ENCODE data around the gene CNIH2.

The CNIH2 gene

DNA sequence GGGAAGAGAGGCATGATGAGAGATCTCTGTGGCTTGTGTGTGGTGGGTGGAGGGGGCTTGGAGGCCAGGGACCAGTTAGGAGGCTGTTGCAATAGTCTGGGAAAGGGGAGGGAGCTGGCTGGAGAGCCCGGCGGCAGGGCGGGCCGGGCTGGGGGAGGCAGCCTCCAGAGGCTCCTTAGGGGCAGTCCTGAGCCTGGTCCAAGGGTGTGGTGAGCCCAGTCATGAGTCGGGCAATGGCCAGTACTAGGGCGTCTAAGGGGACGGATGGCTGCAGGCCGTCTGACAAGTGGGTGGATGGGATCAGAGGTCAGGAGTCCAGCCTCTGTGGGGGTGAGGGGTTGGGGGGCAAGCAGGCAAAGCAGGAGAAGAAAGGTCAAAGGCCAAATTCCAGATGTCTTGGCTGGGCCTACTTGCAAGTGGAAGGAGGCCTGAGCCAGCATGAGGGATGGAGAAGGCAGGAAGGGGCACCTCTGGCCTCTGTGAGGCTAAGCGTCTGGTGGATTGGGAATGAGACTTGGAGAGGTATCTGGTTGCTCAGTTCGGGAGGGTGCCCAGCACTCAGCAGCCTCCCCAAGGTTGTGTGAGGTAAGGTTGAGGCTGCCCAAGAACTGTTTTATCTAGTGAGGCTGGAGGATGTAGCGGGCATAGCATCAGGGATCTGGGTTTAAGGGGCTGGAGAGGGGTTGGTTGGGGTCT, 44.9 kb downstream of the CNIH2 start:
- peaks cover 4% of the 10 kb centered on the region for H3K36me3 Mint-ChIP-seq (ENCODE audit: insufficient read depth)
- ATAC-seq (replicated peaks) (no peak), DNase-seq (no peak)
- no peak overlapping the region for H3K4me3 Mint-ChIP-seq
- H3K27ac Mint-ChIP-seq: no peak overlapping the region
- no peaks in the 10 kb centered on the region for H3K27me3 Mint-ChIP-seq
- H3K4me1 Mint-ChIP-seq (ENCODE audit: low read depth in 2 of 2): peaks cover 29 to 43% of the 10 kb centered on the region in 2 donors
- H3K9me3 Mint-ChIP-seq: no peaks in the 10 kb centered on the region

DNA sequence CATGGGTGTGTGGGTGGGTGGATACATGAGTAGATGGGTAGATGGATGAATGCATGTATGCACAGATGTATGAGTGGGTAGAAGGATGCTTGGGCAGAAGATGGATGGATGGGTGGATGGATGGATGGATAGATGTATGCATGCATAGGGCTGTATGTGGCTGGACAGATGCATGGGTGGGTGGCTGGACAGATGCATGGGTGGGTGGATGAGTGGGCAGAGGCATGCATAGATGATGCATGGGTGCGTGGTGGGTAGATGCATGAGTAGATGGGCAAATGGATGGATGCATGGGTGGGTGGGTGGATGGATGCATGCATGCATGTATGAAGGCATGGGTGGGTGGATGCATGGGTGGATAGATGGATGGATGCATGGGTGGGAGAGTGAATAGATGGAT, 45.7 kb downstream of the CNIH2 start:
- Mint-ChIP-seq H3K36me3 (ENCODE audit: insufficient read depth) (peaks cover 8% of the 10 kb centered on the region), H3K4me1 (ENCODE audit: low read depth in 2 of 2) (peaks cover 29 to 43% of the 10 kb centered on the region in 2 donors), H3K27me3 (no peaks in the 10 kb centered on the region), H3K27ac (no peak overlapping the region), H3K4me3 (no peak overlapping the region), H3K9me3 (no peaks in the 10 kb centered on the region)
- DNase-seq (no peak), ATAC-seq (replicated peaks) (no peak)

DNA sequence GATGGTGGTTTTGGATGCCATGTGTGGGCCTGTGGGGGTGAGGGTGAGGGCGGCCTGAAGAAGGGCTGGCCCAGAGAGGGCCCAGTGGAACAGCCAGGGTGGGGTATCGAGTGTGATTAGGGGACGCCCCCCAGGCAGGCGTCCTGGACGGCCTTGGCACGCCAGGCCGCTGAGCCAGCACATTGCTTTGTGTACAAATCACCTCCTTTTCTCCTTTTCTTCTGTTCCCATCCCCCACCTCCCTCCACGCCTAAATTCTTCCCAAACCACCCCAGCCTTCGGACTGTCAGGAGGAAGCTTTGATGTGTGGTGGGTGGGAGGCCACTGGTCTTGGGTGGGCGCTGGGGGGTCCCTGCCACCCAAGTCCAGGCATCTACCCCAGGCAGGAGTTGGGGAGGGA, 46.7 kb downstream of the CNIH2 start:
- no peak overlapping the region for H3K4me3 Mint-ChIP-seq
- no peak for ATAC-seq (replicated peaks)
- peak overlapping the region in 1 of 2 donors; percentile 67 for H3K27ac Mint-ChIP-seq
- no peaks in the 10 kb centered on the region for H3K9me3 Mint-ChIP-seq
- H3K36me3 Mint-ChIP-seq (ENCODE audit: insufficient read depth): peaks cover 8% of the 10 kb centered on the region
- DNase-seq: no peak
- H3K27me3 Mint-ChIP-seq: no peaks in the 10 kb centered on the region
- peaks cover 24 to 34% of the 10 kb centered on the region in 2 donors for H3K4me1 Mint-ChIP-seq (ENCODE audit: low read depth in 2 of 2)

DNA sequence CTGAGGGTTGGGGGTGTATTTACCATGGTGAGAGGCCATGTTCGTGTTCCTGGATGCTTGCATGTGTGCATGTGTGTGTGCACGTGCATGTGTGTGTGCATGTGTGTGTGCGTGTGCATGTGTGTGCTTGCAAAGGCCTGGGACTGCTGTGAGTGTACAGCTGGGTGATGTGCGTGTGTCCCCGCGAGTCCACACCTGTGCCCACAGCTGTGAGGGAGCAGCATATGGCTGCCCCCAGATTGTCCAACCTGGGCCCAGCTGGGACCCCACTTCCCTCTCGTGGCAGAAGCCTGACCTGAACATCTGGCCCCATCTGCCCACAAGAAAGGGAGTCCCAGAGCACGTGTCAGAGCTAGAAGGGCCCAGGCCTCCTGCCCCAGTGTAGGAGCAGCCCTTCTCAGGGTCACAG, 47.3 kb downstream of the CNIH2 start:
- peak overlapping the region in 1 of 2 donors; percentile 11 for H3K4me3 Mint-ChIP-seq
- peaks cover 5% of the 10 kb centered on the region for H3K36me3 Mint-ChIP-seq (ENCODE audit: insufficient read depth)
- ATAC-seq (replicated peaks): no peak
- H3K27ac Mint-ChIP-seq: peak overlapping the region in 1 of 2 donors; percentile 71
- DNase-seq: no peak
- no peaks in the 10 kb centered on the region for H3K27me3 Mint-ChIP-seq
- peaks cover 27 to 29% of the 10 kb centered on the region in 2 donors for H3K4me1 Mint-ChIP-seq (ENCODE audit: low read depth in 2 of 2)
- no peaks in the 10 kb centered on the region for H3K9me3 Mint-ChIP-seq

DNA sequence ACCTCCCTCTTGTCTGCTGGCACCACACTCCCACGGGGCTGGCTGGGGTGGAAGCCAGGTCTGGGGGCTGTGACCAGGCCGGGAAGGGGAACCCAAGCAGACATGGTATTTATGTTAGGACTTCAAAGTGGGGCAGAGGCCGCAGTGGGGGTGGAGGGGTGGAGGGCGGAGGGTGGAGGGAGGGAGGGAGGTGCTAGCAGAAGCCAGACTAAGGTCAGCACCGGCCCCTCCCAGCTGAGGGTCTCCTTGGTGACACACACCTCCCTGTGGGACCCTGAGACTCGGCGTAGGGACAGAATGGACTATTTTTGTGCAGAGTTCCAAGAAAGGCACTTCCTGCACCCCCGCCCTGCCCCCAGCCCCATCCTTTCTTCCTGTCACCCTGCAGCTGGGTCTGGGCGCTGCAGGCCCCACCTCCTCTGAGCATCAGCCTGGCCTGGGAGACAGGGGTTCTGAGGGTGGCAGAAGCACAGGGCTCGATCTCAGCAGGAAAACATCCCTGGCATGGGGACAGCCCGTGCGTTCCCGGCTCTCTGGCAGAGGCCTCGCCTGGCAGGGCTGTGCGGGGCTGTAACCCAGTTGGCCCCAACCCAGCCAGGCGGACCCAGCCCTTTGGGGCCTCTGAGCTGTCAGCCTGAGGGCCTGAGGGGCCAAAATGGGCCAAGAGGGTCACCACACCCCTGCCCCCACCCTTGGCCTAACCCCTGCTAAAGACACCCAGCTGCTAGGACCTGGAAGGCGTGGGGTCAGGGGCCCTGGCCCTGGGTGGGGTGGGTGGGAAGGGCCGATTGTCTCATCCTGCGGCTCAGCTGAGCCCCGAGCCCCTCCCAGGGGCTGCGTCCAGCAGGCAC, 48.5 kb downstream of the CNIH2 start:
- Mint-ChIP-seq H3K4me3 (peak overlapping the region; percentile 32 to 46), H3K4me1 (ENCODE audit: low read depth in 2 of 2) (peaks cover 27 to 29% of the 10 kb centered on the region in 2 donors), H3K9me3 (no peaks in the 10 kb centered on the region), H3K27me3 (no peaks in the 10 kb centered on the region), H3K36me3 (ENCODE audit: insufficient read depth) (peaks cover 4% of the 10 kb centered on the region), H3K27ac (peak overlapping the region; percentile 71 to 82)
- no peak for DNase-seq
- no peak for ATAC-seq (replicated peaks)

DNA sequence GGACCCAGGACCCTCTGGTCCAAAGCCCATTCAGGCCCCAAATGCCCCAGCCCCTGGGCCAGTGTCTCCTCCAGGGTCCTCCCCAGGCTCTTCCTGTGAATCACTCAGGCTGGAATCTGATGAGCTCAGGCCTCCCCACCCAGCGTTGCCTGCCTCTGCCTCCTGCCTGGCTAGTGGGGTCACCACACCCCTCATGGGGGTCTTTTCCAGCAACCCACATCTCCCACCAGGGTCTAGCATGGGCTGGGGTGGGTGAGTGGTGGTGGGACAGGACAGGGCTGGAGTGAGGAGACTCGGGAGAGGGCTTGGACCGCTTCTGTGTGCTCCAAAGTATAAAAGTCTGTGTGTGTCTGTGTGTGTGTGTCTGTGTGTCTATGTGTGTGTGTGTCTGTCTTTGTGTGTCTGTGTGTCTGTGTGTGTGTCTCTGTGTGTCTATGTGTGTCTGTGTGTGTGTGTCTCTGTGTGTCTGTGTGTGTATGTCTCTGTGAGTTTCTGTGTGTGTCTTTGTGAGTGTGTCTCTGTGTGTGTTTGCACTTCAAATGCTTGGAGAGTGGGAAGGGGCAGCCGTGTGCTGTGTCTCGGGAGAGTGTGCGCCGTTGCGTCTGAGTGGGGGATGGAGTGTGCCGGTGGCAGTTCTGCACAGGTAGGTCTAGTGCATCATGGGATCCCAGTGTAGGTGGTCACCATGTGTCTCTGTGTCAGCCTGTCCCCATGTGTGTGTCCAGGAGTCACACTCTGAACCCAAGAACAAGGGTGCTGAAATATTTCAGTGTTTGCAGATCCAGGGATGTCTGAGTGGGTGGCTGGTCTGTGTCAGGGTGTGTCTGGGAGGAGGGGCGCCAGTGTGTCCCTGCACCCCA, 49.4 kb downstream of the CNIH2 start:
- Mint-ChIP-seq H3K27me3 (no peaks in the 10 kb centered on the region), H3K4me1 (ENCODE audit: low read depth in 2 of 2) (peaks cover 27 to 29% of the 10 kb centered on the region in 2 donors), H3K36me3 (ENCODE audit: insufficient read depth) (peaks cover 4% of the 10 kb centered on the region), H3K27ac (peak overlapping the region; percentile 0 to 66), H3K4me3 (peak overlapping the region; percentile 27 to 32), H3K9me3 (no peaks in the 10 kb centered on the region)
- DNase-seq (no peak), ATAC-seq (replicated peaks) (no peak)

DNA sequence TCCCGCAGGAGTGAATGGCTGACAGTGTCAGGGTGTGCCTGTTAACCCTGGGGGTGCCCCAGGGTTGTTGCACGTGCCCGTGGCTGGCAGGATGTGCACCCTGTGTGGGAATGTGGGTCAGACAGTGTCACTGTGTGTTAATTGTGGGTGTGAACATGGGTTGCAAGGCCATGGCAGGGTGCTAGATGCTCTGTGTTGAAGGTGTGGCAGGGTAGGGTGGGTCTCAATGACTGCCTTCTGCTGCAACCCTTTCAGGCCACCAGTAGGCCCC, 50.0 kb downstream of the CNIH2 start:
- peaks cover 4% of the 10 kb centered on the region for H3K36me3 Mint-ChIP-seq (ENCODE audit: insufficient read depth)
- H3K9me3 Mint-ChIP-seq: no peaks in the 10 kb centered on the region
- peak overlapping the region; percentile 27 to 32 for H3K4me3 Mint-ChIP-seq
- DNase-seq: peak; percentile 71 to 79 (median 74)
- H3K27ac Mint-ChIP-seq: peak overlapping the region; percentile 0 to 66
- no peaks in the 10 kb centered on the region for H3K27me3 Mint-ChIP-seq
- peaks cover 27 to 29% of the 10 kb centered on the region in 2 donors for H3K4me1 Mint-ChIP-seq (ENCODE audit: low read depth in 2 of 2)
- ATAC-seq (replicated peaks): peak; percentile 93

DNA sequence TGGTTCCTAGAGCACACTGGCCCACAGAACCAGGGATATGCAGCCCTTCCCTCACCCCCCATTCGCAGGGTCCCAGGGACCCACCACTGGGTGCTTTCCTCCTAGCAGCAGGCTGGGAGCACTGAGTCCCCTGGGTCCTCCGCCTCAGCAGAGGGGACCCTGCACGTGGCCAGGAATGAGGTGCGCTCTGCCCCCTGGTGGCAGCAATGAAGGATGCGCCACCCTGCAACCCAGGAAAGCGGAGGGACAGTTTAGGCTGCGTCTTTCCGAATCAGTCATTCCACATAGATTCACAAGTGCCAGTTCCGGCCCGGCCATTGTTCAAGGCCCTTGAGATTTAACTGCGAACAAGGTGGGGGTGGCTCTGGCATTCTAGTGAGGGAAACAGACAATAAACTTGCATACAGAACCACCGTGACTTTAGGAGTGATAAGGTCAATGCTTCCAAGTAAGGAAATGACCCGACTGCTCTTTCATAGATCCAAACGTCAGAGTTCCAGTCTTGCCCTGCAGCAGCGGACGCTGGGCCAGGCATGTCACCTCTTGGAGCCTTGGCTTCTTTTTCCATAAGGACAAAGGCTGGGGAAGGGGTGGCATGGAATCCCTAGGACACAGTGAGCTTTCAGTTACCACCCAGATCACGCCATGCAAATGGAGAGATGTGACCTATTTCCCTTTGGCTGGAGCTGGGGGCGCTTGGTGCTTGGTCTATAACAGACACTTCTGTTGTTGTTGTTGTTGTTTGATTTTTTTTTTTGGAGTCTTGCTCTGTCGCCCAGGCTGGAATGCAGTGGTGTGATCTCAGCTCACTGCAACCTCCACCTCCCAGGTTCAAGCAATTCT, 50.5 kb downstream of the CNIH2 start:
- peaks cover 27 to 29% of the 10 kb centered on the region in 2 donors for H3K4me1 Mint-ChIP-seq (ENCODE audit: low read depth in 2 of 2)
- peak overlapping the region; percentile 0 to 66 for H3K27ac Mint-ChIP-seq
- H3K27me3 Mint-ChIP-seq: no peaks in the 10 kb centered on the region
- DNase-seq (peak; percentile 75 to 81 (median 79)), ATAC-seq (replicated peaks) (peak; percentile 69)
- peak overlapping the region; percentile 27 to 32 for H3K4me3 Mint-ChIP-seq
- no peaks in the 10 kb centered on the region for H3K9me3 Mint-ChIP-seq
- H3K36me3 Mint-ChIP-seq (ENCODE audit: insufficient read depth): peaks cover 4% of the 10 kb centered on the region

DNA sequence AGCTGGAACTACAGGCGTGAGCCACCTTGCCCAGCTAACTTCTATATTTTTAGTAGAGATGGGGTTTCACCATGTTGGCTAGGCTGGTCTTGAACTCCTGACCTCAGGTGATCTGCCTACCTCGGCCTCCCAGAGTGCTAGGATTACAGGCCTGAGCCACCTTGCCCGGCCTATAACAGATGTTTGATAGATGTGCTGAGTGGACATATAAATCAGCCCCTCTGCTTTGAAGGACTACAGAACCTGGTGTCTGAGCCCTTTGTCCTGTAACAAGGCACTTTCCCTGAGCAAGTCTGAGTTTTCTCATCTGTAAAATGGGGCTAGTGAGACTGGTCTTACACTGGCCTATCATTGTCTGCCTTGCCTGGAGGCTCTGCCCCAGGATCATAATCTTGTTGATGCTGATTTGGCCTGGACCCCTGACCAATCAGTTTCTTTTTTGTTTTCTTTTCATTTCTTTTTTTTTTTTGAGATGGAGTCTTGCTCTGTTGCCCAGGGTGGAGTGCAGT, 51.2 kb downstream of the CNIH2 start:
- peaks cover 26 to 27% of the 10 kb centered on the region in 2 donors for H3K4me1 Mint-ChIP-seq (ENCODE audit: low read depth in 2 of 2)
- no peaks in the 10 kb centered on the region for H3K27me3 Mint-ChIP-seq
- peak overlapping the region in 1 of 2 donors; percentile 66 for H3K27ac Mint-ChIP-seq
- ATAC-seq (replicated peaks) (no peak), DNase-seq (no peak)
- peaks cover 4% of the 10 kb centered on the region for H3K36me3 Mint-ChIP-seq (ENCODE audit: insufficient read depth)
- H3K4me3 Mint-ChIP-seq: peak overlapping the region; percentile 15 to 32
- no peaks in the 10 kb centered on the region for H3K9me3 Mint-ChIP-seq

DNA sequence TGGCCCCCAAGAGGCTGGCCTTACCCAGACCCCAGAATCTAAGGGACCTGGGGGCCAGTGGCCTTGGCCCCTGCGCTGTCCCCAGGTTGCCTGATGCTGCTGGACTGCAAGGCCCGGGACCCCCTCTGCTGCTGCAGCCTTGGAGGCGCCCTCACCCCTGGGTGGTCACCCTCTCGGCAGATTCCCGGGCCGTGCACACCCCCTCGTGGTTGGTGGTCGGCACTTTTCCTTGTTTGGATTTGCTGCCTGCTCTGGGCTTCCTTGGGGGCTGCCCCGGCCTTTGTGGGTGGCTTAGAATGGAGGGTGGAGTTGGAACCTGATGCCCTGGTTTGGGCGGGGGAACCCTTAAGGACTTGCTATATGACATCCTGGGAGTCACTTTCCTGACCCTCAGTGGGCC, 53.0 kb downstream of the CNIH2 start:
- Mint-ChIP-seq H3K9me3 (no peaks in the 10 kb centered on the region), H3K36me3 (ENCODE audit: insufficient read depth) (peaks cover 4% of the 10 kb centered on the region), H3K4me1 (ENCODE audit: low read depth in 2 of 2) (peaks cover 25 to 29% of the 10 kb centered on the region in 2 donors), H3K4me3 (no peak overlapping the region), H3K27ac (no peak overlapping the region), H3K27me3 (no peaks in the 10 kb centered on the region)
- ATAC-seq (replicated peaks) (no peak), DNase-seq (no peak)

DNA sequence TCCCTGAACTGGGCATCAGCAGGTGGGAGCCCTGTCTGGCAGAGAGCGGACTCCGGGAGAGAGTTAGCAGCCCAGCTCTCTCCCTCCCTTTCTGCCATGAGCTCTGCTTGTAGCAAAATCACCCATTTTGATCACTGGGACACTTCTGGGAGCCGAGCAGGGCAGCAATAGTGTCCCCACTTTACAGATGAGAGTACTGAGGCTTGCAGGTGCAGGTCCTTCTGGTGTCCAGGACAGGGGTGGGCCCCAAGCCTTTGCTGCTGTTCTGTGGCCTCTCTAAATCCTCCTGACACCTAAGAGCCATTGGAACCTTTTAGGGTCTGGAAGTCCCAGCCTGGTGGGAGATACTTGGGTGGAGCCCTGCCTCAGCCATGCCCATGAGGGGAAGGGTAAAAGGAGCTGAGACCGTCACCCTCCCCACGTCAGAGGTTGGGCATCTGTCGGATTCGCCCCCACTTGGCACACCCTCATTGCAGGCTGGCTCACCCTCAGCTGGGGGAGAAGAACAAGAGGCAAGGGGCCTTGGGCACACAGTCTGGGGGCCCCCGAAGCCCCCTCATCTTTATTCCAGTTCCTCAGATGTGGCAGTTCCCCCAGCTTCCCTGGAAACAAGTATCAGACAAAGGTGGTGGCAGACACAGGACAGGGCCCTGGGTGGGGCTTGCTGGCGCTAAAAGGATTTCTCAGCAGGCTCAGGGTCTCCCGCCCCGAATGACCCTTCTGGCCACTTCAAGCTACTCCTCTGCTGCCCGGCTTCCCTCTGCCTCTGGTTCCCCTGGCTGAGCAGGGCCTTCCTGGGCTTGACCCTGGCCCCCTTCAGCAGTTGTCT, 53.8 kb downstream of the CNIH2 start:
- no peak overlapping the region for H3K4me3 Mint-ChIP-seq
- DNase-seq (no peak), ATAC-seq (replicated peaks) (no peak)
- H3K27me3 Mint-ChIP-seq: no peaks in the 10 kb centered on the region
- no peak overlapping the region for H3K27ac Mint-ChIP-seq
- H3K4me1 Mint-ChIP-seq (ENCODE audit: low read depth in 2 of 2): peaks cover 29 to 34% of the 10 kb centered on the region in 2 donors
- H3K36me3 Mint-ChIP-seq (ENCODE audit: insufficient read depth): peaks cover 11% of the 10 kb centered on the region
- H3K9me3 Mint-ChIP-seq: no peaks in the 10 kb centered on the region
